IPS-18c (cell line): ENCODE measurements around the gene LRRC72.
"Not testable (repeated sequence)": the region's sequence is repeated elsewhere in the genome, so short reads cannot be mapped to it uniquely, and the experiment has no call there.

ENCODE experiments used
- H3K4me3 ChIP-seq: 2 replicates; pipeline ENCODE4 v1.7.0; 2013; ENCODE audit warnings: low read depth, mild to moderate bottlenecking, low read length, moderate library complexity; ENCODE audit not compliant: insufficient read depth
- H3K9me3 ChIP-seq: one replicate; pipeline ENCODE4 v1.6.1; 2013; ENCODE audit warnings: mild to moderate bottlenecking, low read length, moderate library complexity; ENCODE audit not compliant: control insufficient read depth, insufficient read depth

LRRC72 gene

GRCh38 chr7:16514729-16515128 is 11.9 kb upstream of the LRRC72 start:
- Histone ChIP-seq H3K9me3 (no peaks in the 10 kb centered on the region), H3K4me3 (no peak overlapping the region)

- Histone ChIP-seq H3K4me3 (no peak overlapping the region), H3K9me3 (no peaks in the 10 kb centered on the region)
Measured at GRCh38 chr7:16515785-16516685, 10.6 kb upstream of the LRRC72 start.

- H3K9me3 ChIP-seq, H3K4me3 ChIP-seq: not testable (repeated sequence)
Measured at GRCh38 chr7:16519985-16520384, 6.6 kb upstream of the LRRC72 start.

DNA sequence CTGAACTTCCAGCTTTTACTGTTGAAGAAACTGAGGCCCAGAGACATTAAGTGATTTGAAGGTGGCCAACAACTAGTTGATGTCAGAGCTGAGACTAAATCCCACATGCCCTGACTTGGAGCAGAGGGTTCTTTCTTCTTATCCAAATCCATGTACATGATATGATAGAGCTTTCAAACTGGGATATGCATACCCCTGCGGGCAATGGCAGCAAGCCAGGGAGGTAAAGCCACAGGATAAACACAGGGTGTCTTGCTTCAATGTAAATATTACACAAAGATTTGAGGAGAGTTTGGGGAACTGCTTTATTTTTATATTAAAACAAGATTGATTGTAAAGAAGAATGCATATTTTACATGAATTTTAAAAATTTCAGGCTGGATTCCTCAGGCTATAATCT is 2.3 kb upstream of the LRRC72 start:
- Histone ChIP-seq H3K4me3 (no peak overlapping the region), H3K9me3 (no peaks in the 10 kb centered on the region)

DNA sequence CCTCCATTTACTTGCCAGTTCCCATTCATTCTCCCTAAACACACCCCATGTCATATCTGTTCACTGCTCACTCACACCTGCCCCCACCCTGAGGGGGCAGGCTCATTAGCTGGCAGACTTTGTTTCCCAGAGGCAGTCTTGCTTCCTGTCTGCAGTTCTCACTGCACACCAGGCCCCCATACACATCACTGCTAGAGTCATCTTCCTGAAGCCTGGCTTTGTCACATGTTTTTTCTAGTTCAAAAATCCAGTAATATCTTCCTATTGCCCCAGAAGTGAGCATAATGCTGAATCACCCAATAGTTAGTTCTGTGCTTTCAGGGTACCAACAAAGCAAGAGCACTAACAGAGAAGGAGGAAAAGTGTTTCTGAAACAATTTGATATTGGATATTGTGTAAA is 1.9 kb downstream of the LRRC72 start:
- Histone ChIP-seq H3K9me3 (no peaks in the 10 kb centered on the region), H3K4me3 (no peak overlapping the region)

DNA sequence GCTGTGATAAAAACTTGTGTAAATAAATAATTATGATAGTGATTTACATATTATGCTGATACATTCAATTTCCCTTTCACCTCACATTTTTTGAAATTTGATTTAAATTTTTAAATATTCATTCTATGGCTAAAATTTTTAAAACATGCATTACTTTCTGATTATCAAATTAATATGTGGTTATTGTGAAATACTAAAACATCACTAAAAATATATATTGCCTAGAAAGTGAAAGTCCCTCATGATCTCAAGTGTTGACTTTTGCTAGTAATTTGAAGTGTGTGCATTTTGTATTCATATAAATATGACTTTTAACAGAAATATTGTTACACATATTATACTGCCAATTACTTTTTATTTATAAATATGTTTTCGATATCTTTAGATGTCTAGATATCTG is 3.1 kb downstream of the LRRC72 start:
- no peaks in the 10 kb centered on the region for H3K9me3 ChIP-seq
- H3K4me3 ChIP-seq, result no peak overlapping the region

DNA sequence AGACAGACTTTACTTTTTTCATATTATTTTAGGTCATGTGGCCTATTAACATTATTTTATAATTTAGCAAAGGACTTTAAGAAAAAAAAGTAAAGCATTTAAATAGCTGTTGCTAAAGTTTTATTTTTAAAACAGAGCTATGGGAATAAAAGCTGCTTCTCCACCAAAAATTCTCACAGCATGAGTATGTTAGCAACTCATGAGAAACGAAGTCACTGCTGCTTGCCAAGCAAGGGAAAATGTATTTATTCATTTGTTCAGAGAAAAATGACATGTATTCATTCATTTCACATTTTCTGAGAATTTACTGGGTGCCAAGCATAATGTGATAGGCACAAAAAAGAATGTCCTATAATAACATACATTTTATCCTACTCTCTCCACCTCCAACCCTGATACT is 5.1 kb downstream of the LRRC72 start:
- Histone ChIP-seq H3K9me3 (no peaks in the 10 kb centered on the region), H3K4me3 (no peak overlapping the region)

- Histone ChIP-seq H3K9me3 (no peaks in the 10 kb centered on the region), H3K4me3 (no peak overlapping the region)
Measured at GRCh38 chr7:16532272-16532671, 5.6 kb downstream of the LRRC72 start.

DNA sequence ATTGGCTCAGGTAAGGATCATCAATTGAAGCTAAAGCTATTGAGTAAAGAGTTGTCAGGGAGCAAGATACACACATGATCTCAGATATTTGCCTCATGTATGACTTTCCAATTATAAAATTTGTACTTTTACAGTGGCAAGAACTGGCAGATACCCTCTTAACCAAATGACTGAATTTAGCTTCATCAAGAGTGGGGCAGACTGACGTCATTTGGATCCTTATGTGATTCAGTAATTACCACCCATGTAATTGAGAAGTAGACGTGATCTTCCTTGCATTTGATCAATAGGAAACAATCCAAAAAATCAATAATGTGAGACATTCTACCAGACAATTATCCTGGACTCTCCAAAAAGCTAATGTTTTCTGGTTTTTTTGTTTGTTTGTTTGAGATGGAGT is 8.9 kb downstream of the LRRC72 start:
- no peaks in the 10 kb centered on the region for H3K9me3 ChIP-seq
- H3K4me3 ChIP-seq, result no peak overlapping the region

GRCh38 chr7:16540559-16540958 is 13.9 kb downstream of the LRRC72 start:
- not testable (repeated sequence) for H3K9me3 ChIP-seq, H3K4me3 ChIP-seq

- Histone ChIP-seq H3K4me3 (no peak overlapping the region), H3K9me3 (no peaks in the 10 kb centered on the region)
Measured at GRCh38 chr7:16542401-16542800, 15.8 kb downstream of the LRRC72 start.

GRCh38 chr7:16543456-16543855 is 16.8 kb downstream of the LRRC72 start:
- no peaks in the 10 kb centered on the region for H3K9me3 ChIP-seq
- H3K4me3 ChIP-seq, result no peak overlapping the region

- H3K9me3 ChIP-seq, result no peaks in the 10 kb centered on the region
- H3K4me3 ChIP-seq, result no peak overlapping the region
Measured at GRCh38 chr7:16546921-16547505, 20.4 kb downstream of the LRRC72 start.

GRCh38 chr7:16548428-16548827 is 21.8 kb downstream of the LRRC72 start:
- H3K9me3 ChIP-seq, result no peaks in the 10 kb centered on the region
- no peak overlapping the region for H3K4me3 ChIP-seq

DNA sequence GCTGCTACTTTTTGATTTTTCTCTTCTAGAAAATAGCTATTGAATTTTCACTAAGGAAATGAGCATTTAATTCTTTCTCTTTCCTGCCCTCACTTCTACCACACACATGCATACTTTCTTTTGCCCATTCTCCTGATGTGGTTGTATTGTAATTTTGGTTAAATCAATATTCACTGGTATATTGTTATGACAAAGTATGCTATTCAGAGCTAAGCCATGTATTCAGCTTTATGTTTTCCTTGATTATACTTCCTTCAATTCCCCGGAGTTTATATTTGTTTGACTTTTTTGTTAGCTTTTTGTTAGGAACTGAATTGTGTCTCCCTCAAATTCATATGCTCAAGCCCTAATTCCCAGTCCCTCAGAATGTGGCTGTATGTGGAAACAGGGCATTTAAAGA is 24.0 kb downstream of the LRRC72 start:
- no peak overlapping the region for H3K4me3 ChIP-seq
- no peaks in the 10 kb centered on the region for H3K9me3 ChIP-seq

DNA sequence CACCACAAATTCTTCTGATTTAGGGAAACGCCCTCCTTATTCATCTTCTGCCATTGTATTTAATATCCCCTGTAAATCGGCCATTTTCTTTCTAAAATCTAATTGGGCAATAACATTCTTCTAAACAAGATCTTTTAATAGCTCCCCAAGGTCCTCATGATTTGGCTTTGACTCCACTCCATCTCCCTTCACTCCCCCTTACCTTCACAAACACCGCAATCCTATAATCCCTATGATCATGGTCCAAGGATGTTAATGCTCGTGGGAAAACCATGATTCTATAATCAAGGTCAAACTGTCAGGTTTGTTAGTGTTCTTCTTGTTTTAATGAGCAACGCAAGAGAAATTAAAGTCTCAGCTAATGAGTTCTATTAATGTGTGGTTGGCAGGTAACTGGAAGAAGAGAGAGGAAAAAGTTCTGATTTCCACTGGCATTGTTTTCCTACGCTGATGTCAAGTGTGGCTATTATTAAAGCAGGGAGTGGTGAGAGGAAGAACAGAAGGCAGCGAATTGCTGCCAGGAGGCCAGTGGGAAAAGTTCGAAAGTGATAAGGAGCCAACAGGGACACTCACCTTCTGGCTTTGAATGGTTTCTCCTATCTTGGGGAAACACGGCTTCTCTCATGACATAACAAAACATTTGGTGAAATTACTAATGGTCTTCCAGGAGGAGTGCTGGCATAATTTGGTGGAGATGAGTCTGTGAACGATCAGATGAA is 28.1 kb downstream of the LRRC72 start:
- Histone ChIP-seq H3K4me3 (no peak overlapping the region), H3K9me3 (no peaks in the 10 kb centered on the region)

DNA sequence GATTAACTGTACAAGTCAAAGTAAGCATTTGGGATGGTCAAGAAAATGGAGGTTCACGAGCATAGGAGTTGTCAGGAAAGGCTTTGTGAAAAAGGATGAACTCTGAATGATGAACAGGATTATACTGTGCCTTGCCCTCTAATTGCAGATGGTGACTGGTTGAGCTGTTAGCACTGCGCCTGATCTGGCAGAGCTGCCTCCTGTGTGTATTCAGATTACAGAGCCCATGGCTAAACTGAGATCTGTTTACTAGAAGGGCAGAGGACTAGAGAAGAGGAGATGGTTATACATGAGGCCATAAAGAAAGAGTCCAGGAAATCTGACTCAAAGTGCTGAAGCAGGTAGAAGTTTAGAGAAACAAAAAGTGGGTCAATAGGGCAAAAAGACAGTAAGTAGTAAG is 29.7 kb downstream of the LRRC72 start:
- H3K9me3 ChIP-seq, result no peaks in the 10 kb centered on the region

DNA sequence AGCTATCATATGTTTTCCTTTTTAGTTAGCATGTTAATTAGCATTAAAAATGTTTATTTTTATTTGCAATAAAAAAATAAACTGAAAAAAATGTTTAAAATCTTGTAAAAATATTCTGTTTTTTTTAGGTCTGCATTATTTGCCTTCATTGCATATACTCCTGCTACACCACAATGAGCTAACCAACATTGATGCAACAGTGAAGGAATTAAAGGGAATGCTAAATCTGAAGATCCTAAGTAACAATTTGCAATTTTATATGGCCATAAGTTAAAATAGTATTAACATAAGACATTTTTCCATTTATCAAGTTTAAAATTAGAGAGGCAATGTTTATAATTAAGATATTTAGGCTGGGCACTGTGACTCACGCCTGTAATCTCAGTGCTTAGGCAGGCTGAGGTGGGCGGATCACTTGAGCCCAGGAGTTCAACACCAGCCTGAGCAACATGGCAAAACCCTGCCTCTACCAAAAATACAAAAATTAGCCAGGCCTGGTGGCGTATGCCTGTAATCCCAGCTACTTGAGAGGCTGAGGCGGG is 32.2 kb downstream of the LRRC72 start:
- Histone ChIP-seq H3K4me3 (no peak overlapping the region), H3K9me3 (no peaks in the 10 kb centered on the region)

More for the DNA sequence above, 29.7 kb downstream of the LRRC72 start:
- no peak overlapping the region for H3K4me3 ChIP-seq
